Cerebellar cortex (tissue), 1 donor: ENCODE measurements around the gene DSC3.

Experiments
- DNase-seq: peaks from one replicate; pipeline ENCODE4 v3.0.0-alpha.2; 2015; ENCODE audit warnings: low spot score

Gene DSC3

DNA sequence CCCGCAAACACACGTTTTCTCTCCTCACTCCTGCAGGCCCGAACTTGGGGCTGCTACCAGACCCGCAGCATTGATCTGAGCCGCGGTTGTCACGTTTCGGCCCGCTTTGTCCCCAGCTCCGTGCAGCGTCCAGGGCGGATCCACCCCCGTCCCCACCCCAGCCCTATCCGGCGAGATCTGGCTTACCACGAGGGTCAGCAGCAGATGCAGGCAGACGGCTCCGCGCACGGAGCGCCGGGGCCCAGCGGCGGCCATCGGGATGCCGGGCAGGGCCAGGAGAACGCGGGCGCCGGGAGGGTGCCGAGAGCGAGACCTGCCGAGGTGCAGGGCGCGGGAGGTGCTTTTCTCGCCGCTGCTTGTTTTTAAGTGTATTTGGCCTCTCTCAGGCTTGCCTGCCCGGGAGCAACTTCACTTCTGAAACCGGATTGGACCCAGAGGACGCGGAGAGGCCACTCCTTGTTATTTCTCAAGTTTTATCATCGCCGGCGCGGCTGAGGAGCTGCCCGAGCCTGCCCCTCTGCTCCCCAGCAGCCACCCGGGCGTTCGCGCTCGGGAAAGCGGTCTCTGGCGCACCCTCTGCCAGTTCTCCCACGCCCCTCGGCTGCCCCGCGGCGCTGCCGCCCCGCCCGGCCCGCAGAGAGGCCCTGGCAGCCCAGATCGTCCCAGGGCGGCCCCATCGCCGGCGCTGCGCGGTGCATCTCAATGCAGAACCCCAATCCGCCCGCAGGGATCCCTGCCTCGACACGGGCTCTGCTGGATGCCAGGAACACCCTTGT, at the start of gene DSC3:
Gene DSC3 (minus strand): TSS at position 337 of the 776 bp plus-strand sequence. CDS start 82 bp downstream, at position 255.
- no peak for DNase-seq

DNA sequence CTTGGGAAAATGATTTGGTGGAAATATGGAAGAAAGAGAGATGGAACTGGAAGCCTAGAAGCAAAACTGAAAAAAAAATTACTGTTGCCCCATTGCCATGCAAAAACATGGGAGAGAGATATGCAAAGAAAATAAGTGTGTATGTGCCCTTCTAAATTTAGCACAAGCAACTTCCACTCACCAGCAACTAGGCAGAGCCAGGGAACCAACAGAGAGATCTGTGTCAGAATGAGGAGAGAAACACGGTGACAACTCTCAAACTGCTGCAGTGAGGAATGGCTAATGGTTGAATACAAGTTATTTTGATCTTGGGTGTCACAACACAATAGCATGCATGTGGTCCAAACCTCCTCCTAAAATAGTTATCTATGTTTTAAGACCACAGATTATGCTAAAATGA, 48.8 kb upstream of the DSC3 start:
- DNase-seq, result no peak

DNA sequence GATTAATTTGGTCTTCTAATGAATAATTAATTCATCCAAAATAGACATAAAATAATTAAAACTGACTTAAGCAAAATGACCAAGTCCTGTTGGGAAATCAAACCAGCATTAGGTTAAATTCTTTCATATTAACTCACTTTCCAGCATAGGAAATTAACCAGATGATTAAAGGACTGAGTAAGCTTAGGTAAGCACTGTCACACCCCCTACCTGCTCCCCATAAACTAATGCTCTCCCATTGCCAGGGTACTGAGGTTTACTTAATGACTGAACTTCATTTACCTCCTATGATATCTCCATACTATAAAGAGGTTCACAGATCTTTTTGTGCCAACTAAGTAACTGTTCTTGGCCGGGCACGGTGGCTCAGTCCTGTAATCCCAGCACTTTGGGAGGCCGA, 46.0 kb upstream of the DSC3 start:
- DNase-seq, result no peak

DNA sequence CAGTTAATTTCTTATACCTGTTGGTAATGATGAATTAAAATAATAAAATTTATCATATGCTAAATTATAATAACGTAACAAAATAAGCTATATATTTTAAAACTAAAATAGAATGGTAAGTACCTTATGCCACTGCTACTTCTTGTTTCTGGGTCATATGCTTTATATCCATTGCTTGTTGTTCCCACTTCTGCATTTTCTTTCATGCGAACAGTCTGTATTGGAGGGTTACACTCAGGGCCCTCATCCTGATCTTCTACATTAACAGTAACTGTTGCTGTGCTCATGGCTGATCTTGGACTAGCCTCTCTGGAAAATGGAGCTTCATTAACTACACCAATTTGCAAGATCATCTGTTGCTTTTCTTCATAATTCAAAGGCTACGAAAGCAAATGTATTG, 37.4 kb upstream of the DSC3 start:
- no peak for DNase-seq

DNA sequence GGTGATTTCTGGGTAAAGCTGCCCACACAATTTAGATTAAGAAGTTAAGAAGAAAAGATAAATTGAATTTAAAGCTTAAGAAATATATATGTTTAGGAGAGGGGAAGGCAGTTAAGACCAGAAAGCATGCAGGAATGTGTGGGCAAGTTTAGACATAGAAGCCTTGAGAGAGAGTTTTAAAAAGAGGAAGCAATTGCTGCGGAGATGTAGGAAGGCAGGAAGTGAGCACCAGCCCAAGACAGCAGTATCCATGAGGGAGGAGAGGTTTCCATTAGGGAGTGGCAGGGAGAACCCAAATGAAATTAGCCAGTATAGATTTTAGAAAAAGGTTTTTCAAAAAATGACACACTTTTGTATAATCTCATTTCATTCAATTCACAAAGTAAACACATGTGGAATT, 35.3 kb upstream of the DSC3 start:
- no peak for DNase-seq

DNA sequence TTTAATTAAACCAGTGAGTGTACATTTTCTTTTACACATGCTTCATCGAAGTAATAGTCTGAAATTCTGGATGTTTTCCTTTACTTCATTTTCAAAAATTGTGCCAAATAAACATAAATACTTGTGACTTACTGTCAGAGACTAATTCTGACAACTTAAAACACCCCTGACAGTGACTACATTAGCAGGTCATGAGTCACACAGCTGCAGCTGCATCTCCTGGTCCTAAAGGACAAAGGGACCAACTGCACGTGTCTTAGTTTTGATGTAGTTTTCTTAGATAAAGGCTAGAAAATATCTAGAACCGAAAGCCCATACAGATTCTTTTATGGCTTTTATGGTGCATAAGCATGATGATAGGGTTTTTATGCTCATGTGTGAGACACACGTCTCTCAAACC, 29.6 kb upstream of the DSC3 start:
- DNase-seq, result no peak

DNA sequence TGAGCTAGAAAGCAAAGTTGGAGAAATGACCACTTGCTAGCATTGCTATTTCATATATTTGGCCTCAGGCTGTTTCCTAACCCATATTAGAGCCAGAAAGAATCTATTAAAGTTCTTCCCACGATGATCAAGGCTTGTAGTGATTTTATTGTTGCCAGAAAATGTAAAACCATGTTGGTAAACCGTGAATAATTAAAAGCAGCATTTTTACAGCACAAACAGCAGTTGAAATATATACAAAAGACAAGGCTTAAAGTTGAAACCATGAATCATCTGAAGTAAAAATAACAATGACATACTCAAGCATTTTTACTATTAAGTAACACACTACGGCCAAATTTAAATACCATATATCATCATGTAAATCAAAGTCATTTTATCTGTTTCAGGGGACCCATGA, 27.7 kb upstream of the DSC3 start:
- no peak for DNase-seq

DNA sequence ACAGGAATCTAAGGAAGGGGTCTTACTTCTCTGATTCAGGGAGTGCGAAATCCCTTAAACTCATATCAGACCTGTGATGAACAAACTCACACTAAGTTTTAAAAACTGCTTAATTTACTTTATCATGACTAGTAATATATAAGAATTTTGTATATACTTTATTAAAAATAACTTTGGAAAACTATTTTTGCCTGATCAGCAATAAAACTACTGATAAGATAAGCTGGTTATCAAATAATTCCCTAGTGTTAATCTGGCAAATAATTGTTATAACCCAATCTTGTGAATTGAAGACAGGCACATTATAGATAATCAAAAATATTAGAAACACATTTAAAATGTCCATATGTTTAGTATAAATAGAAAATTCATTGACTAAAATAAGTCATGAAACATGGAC, 23.7 kb upstream of the DSC3 start:
- no peak for DNase-seq

DNA sequence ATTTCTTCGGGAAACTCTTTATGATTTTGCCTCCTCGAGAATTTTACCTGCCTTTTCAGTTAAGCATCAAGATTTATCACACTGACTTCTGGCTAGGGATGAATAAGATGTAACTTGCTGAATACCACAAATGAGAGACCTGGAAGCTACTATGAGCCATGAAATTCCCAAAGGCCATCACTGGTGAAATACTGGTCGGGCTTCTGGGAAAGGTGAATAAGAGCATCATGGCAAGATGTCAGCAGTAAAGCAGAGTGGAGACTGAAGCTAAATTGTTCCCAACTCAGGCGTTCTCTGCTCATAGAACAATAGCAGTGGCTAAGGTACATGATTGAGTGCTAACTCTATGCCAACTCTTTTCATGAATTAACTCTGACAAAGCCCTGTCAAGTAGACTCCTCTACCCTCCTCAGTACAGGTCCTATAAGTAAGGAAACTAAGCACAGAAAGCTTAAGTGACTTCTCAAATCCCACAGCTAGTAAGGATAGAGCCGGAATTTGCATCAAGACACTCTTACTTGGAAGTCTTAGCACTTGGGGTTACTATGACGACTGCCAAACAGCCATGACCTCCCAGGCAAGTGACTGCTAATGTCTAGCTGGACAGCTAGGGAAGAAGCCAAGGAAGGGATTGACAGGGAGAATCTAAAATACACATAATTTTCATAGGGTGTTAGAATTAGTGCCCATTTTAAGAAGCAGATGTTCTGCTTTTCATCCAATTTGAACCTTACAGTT, 22.7 kb upstream of the DSC3 start:
- no peak for DNase-seq

DNA sequence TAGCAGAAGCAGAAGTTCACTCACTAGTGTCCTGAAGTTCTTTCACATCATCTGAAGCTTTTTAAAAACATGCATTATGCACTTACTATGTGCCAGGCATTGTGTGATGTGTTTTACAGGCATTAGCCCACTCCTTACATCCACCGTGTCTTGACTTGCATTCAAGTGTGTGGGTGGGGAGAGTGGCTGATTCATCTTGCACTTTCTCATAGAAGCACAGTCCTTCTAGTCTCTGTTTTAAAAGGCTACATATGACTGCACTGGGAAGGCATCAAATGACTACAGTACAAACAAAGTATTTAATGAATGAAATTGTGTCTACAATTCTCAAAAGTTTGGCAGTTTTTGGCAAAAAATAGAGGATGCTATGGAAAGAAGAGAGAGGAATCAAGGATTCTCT, 21.6 kb upstream of the DSC3 start:
- DNase-seq, result no peak

DNA sequence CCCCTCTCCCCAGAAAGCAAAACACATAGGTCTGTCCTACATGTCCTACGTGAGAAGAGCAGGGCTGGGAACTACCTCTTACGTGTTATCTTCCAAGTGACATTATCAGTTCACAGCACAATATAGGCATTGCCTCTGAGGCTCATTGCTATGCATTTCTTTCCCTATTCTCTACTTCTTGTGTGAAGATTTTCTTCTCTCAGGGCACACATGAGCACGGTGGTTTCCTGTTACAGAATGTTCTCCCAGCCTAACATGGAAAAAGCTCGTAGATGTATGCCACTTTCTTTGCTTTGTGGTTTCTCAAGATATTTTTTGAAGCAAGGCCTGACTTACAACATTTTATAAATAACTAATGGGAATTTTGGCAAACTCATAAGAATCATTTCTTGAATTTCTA, 19.4 kb upstream of the DSC3 start:
- no peak for DNase-seq

DNA sequence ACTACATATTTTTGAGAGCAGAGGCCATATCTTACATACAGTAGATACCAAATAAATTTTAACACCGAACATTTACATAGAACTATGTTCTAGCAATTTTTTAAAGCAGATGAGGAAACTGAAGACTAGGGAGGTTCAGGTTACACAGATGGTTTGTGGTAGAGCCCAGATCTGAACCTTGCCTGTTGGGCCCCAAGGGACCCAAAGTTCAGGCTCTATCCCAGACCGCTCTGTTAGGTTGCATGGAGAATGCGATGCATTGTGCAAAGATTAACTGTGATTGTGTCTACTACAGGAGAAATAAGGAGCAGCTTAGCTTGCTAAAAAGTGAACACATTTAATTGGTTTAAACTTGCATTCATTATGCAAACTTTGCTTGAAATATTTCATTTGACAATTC, 16.4 kb upstream of the DSC3 start:
- DNase-seq, result no peak

DNA sequence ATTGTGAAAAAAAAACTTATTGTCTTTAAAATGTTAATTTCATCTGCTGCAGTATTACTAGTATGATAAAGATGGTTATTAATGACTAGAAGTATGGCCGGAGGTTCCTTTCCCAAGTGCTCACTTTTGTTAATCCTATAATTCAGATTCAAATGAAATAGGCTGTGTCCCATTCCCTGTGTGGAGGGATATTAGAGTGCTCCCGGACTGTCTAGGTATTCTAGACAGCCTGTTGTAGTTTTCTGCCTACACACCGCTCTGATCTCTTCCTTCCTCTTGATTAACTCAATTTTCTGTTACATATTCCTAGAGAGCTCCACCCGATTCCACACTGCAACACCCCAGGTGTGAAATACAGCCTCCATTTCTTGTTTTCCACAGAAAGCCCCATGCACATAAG, 15.4 kb upstream of the DSC3 start:
- no peak for DNase-seq

DNA sequence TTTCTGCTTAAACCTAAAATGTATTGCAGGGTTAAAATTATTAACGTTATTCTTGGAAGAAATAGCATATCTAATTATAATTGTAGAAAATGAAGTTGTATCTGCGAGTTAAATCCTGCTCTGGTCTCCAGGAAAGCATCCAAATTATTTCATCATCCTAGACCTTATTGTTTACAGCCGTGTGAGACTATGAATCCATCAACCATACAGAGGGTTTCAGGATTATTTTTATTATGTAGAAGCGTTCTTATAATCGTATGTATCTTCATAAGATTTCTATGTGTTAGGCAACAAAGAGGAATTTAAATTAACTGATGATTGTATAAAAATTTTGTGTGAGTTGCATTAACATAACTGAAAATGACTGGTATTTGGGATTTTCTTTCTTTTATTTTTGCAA, 14.5 kb upstream of the DSC3 start:
- no peak for DNase-seq

DNA sequence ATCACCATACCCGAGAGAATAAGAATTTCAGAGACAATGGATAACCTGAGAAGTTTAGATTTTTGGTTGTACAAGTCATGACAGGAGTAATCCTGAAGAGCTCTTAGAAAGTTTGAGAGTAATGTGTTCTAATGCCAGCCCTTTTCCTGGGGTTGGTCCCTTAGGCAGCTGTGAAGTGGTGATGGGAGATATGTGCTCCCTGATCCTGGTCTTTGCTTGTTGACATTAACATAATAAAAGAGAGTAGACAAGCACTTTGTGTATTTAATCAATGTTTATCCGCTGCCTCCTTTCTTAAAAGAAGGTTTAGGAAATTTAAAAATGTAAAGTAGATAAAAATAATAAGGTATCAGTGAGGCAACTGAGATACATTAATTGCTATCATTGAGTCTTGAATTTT, 13.8 kb upstream of the DSC3 start:
- DNase-seq, result no peak

DNA sequence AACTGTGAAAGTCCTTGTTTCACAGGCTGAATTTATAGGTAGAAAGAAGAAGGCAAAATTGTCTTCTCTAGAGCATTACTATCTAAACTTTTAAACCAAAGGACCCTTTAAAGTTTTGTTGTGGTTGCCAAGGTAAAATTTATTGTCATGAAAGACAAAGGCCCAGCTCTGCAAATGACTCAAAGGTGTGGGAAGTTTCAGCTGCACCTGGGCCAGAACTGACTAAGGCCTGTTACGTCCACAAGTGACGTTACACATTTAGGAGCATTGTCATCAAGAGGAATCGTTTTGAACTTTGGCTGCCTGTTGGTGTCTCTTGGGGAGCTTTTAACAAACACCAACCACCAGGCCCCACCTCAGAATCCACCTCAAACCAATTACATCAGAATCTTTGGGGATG, 8.1 kb upstream of the DSC3 start:
- DNase-seq, result no peak

DNA sequence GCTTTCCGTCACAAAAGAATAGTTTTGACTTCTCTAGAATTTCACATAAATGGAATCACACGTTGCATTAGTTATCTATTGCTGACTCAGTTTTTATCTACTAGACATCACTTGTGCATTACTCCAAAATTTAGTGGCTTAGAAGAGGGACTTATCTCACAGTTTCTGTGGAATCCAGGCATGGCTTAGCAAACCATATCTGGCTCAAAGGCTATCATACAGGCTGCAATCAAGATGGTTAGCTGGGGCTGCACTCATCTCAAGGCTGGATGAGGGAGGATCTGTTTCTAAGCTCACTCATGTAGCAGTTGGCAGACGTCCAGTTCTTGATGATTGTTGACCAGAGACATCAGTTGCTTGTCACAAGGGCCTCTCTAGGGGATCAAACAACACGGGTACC, 6.6 kb upstream of the DSC3 start:
- no peak for DNase-seq

DNA sequence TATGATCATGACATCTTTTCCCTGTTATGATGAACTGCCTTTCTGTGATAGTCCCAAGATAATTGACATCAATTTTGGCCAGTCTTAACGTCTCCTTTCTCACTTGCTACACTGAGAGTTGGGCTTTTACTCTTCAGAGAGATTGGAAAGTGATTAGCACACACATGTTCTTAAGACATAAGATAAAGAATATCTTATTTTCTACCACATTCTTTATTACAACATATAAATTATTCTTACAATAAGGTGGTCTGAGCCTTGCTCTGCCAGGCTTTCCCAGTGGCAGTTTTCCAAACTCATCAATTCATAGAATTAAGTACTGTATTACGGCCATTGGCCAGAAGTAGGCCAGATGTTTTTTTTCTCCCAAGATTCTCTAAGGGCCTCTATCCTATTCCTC, 5.7 kb upstream of the DSC3 start:
- DNase-seq, result no peak

DNA sequence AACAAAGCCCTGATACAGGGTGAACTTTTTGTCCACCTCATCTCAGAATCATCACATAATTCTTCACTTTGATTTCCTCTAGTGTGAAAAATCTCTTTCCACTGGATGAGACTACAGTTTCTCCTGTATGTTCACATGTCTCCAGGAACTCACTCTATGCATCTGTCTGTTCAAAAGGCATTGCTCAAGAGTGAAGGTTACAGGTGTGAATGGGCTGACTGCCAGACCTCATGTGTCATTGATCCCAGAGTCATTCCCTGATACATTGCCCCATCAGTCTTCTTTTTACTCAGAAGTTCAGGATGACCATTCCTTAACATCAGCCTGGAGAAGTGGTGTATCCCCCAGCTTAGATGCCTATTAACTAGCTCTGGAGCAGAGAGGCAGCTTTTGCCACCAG, 4.4 kb upstream of the DSC3 start:
- DNase-seq, result no peak

DNA sequence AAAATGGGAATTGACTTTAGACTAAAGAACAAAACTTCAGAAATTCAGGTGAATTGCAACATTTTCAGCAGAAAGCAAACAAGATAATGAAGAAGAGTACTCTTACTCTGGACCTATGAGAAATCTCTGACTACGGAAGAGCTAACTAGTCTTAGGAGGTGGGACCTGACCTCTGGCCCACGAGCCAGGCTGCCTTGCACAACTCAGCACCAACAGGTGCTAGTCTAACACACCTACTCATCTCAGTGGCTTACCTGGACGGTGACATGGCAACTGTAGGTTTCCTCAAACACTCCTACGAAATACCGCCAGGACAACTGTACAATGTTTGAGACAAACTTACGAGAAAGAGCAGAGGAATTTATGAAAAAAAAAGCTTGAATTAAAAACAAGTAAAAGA, 3.1 kb upstream of the DSC3 start:
- no peak for DNase-seq

DNA sequence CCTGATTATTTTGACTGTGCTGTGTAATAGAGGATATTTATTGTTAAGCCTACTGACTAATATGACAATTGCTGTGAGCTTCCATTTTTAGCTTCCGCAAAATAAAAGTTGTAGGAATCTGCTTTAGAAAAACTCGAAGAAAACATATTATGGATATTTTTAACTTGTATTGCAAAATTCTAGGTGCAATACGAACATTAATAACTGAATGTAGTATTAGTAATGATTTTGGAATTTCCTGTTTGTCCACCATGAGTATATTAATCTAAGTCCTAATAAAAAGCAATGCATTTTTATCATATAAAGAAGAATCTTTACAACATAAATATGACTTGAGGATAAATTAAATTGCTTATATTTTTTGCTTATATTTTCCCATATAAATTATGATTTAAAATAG, 2.4 kb upstream of the DSC3 start:
- no peak for DNase-seq

DNA sequence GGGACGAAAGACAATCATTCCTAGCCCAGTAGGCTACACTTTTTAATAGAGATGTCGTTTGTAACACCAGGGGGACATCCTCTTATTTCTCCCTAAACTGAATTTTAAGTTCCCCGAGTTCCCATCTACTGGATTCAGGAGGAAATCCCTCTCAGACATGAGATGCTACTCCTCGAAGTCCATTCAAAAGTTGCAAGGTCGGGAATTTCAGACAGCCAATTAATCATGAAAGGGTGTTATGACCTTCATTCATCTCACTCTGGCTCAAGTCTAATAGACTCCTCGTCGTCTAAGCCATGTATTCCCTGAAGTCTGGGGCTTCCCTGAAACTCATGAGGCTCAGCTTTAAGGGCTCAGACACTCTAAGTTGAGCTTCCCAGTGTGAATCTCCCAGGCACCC, 1.2 kb upstream of the DSC3 start:
- DNase-seq, result no peak

DNA sequence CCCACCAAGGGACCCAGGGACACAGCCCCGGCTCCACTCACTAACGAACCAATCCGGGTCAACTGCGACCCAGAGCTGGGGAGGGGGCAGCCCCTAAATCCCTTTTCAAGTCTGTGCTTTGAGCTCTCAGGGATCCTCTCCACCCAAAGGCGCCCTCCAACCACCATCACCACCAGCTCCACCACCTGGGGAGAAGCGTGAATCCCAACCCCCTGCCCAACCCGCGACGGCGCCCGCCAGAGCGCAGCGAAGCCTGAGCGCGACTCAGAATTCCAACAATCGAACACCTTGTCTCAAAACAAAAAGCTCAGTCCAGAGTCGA, 497 bp downstream of the DSC3 start:
- DNase-seq, result no peak
